ENCODE data around the gene TRAF1. TPM values are rescaled to one million over a fixed set of nuclear protein-coding genes. Genes with fewer than 3 reads are reported as not detected.

TRAF1 gene
- total and polyA plus RNA-seq, 2 of the 13 experiments (the other 11 are each of a cell fraction or from before 2014, with no cell fraction given): 0.44 to 1.0 TPM

- no peak for TF ChIP-seq ZNF770 (CRISPR knock-in tag; IDR thresholded peaks at IDR 0.05)
- no peak for TF ChIP-seq IKZF1 (IDR thresholded peaks at IDR 0.05)
- TF ChIP-seq ETV6 (CRISPR knock-in tag; conservative IDR thresholded peaks at IDR 0.05): no peak; the same call in 1 of the 2 replicates
- peak; percentile 31; the same call in 1 of the 2 replicates for TF ChIP-seq RAD21 (CRISPR knock-in tag; IDR thresholded peaks at IDR 0.05)
- TF ChIP-seq MEIS2 (CRISPR knock-in tag; IDR thresholded peaks at IDR 0.05): no peak; the same call in none of the 2 replicates
- TF ChIP-seq ZNF12 (CRISPR knock-in tag; IDR thresholded peaks at IDR 0.05): peak; percentile 41; the same call in 1 of the 2 replicates
- TF ChIP-seq HES4 (CRISPR knock-in tag; IDR thresholded peaks at IDR 0.05; ENCODE audit: borderline replicate concordance): 0 out of 2 replicates have a peak, but pooled peaks have one; percentile 41
- 0 out of 2 replicates have a peak, but pooled peaks have one; percentile 19 for TF ChIP-seq HDAC2 (CRISPR knock-in tag; IDR thresholded peaks at IDR 0.05)
- 0 out of 2 replicates have a peak, but pooled peaks have one; percentile 60 for TF ChIP-seq ZNF343 (CRISPR knock-in tag; IDR thresholded peaks at IDR 0.05)
- no peak for TF ChIP-seq DDIT3 (CRISPR knock-in tag; IDR thresholded peaks at IDR 0.05)
- TF ChIP-seq RBM22 (optimal IDR thresholded peaks at IDR 0.05; ENCODE audit: low read length): peak; percentile 12
- TF ChIP-seq ZNF512B (CRISPR knock-in tag; IDR thresholded peaks at IDR 0.05; ENCODE audit: borderline replicate concordance): no peak; the same call in 1 of the 2 replicates
- TF ChIP-seq HOMEZ (CRISPR knock-in tag; IDR thresholded peaks at IDR 0.05; ENCODE audit: low read depth): no peak
- no peak; the same call in 1 of the 2 replicates for TF ChIP-seq MAZ (IDR thresholded peaks at IDR 0.05; ENCODE audit: borderline replicate concordance, low read depth, low read length)
- TF ChIP-seq MAZ (CRISPR knock-in tag; IDR thresholded peaks at IDR 0.05; ENCODE audit: low read depth): peak; percentile 49
- no peak for TF ChIP-seq ARHGAP35 (CRISPR knock-in tag; IDR thresholded peaks at IDR 0.05; ENCODE audit: borderline replicate concordance)
- TF ChIP-seq TFDP2 (CRISPR knock-in tag; IDR thresholded peaks at IDR 0.05): peak; percentile 73
- no peak for TF ChIP-seq MIER2 (CRISPR knock-in tag; IDR thresholded peaks at IDR 0.05)
- no peak for TF ChIP-seq ZFP36 (IDR thresholded peaks at IDR 0.05; ENCODE audit: borderline replicate concordance, low read depth, low read length, partially characterized antibody)
- no peak for TF ChIP-seq ZNF891 (CRISPR knock-in tag; IDR thresholded peaks at IDR 0.05)
- TF ChIP-seq TOE1 (CRISPR knock-in tag; IDR thresholded peaks at IDR 0.05): no peak
- TF ChIP-seq POLR2AphosphoS5 (IDR thresholded peaks at IDR 0.05; ENCODE audit: low read depth, low read length): peak; percentile 22; the same call in 1 of the 2 replicates
Observed at GRCh38 chr9:120877276-120878034, 49.1 kb downstream of the TRAF1 start (continued).

Data from HepG2 (cell line).